Activated CD4-positive, alpha-beta T cell treated with anti-CD3 and anti-CD28 coated beads, Interleukin-10, Interleukin-2, amounts not matched to agents 100 ng/mL and 50 ng/mL, durations not matched to agents 16 hours and 8 hours (primary cell): ENCODE measurements around the gene PCARE.

Source experiments
- DNase-seq: peaks from one replicate; pipeline ENCODE4 v3.0.0-alpha.2; 2020

The PCARE gene

DNA sequence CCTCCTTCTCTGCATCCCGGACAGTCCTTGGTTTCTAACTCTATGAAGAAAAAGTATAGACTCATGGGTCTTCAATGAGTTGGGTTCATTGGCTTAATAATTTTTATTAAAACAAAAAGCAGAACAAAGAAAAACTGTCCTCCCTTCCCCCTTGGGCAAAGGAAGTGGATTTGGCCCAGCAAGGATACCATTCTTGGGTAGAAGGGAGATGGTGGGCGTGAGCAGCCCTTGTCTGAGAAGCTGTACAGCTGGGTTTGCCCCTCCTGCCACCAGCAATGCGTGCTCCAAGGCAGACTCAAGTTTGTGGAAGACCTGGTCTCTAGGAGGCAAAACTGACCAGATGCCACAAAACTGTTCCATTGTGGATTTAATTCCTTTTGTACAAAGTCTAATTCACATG, 12.7 kb downstream of the PCARE start:
- DNase-seq, result no peak

DNA sequence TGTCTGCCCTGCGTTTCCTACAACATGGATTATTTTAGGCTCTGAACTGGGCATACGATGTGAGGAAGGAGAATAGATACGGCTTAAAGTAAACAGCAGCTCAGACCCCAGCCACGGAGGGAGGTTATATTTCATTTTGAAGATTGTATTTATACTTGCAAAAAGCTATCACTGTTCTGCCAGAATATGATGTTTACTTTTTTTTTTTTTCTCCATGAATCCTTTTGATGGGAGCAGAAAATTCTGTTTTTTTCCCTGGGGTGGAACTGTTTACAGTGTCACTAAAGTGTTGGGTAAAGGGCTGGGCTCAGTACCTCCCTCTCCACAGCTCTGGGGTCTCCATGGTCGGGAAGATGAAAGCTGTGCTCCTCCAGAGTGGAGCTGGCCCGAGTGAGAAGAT, 13.1 kb downstream of the PCARE start:
- DNase-seq, result no peak

DNA sequence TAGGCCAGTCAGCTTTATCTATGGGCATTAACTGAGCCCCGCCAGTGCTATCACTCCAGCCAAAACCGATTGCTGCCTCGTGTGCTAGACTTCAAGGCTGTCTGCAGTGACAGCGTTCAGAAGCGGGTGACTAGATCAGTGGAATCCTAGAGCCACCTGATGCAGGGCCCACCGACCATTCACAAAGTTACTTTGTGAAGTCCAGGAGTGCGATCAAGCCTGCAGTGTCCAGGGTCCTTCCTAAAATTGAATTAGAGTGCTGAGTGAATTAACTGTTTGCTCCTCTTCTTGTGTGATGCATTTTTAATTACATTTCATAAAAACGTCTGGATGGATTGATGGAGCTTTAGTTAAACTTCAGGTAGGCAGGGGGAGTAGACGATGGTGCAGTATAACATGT, 13.9 kb downstream of the PCARE start:
- DNase-seq, result no peak

DNA sequence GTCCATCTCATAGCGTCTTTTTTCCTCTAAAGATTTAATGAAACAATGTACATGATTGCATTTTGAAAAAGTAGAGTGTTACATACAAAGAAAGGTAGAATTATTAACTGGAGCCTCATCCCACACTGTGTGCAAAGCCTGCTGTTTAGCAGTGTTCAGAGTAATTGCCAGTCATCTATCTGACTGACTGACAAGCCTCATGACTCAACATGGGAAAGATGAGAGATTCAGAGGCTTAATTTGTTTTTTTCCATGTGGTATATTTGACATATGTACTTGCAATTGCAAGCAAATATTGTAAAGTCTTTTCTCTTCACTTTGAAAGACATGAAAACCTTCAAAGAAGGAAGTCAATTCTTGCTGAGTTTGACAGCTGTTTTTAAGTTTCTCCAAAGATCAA, 14.7 kb downstream of the PCARE start:
- peak; percentile 33 for DNase-seq

DNA sequence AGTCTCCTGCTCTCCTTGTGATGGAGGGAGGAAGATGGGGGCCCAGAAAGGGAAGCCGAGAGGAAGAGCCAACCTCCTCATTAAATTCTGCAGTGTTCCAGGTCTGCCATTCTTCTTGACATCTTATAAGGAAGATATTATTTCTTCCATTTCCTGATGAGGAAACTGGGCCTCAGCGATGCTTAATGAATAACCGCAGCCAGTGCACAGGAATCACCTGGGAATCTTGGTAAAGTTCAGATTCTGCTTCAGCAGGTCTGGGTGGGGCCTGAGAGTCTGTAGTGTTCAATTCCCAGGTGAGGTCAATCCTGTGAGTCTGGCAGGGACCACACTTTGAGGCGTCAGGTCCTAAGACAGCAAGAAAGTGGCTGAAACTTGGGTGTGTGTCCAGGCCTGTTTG, 17.3 kb downstream of the PCARE start:
- DNase-seq, result no peak

DNA sequence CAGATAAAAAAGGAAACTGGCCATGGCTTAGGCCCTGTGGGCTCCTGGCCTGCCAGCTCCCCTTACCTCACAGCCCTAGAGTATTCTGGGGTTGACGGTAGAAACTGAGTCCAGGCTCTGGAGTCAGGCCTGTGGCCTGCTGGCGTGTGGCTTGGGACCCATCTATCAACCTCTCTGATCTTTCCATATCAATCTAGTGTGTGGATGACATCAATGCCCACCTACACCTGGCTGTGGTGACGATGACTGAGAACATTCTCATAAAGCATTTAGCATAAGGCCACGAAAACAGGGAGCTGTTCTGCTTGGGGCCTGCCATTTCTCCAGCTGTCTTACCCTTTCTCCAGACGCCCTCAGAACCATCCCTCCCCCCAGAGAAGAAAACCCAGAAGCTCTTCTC, 17.9 kb downstream of the PCARE start:
- no peak for DNase-seq

DNA sequence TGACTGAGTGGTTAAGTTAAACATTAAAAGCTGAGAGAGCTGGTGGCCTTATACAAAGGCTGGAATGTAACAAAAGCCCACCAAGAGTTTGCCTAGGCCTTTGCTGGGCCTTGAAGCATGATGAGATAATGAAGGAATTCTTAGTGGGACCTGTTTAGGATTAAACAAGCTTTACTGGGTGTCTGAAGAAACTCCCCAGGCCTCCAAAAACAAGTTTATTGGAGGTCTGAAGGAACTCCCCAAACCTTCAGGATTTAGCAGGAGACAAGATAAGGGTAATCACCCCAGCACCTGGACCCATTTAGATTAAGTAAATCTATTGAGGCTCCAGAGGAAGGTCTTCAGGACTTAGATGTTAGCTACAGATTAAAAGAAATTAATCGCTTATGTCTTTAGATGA, 18.7 kb downstream of the PCARE start:
- no peak for DNase-seq

DNA sequence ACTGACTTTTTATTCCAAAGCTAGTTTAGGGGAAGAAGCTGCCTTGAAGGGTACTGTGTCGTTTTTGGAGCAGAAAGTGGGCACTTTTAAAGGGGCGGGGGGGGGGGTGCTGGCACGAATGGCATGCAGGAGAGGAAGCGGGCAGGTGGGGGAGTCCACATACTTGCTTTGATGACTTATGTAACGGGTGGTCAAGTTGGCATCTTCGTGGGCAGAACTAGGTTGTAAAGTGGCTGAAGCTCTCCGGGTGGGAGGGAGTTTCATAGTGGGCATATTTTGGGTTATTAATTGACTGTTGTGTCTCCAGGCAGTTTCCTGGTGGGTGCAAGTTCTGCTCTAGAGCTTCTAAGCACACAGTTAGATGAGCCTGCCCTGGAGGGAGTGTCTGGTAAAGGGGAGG, 19.9 kb downstream of the PCARE start:
- no peak for DNase-seq

DNA sequence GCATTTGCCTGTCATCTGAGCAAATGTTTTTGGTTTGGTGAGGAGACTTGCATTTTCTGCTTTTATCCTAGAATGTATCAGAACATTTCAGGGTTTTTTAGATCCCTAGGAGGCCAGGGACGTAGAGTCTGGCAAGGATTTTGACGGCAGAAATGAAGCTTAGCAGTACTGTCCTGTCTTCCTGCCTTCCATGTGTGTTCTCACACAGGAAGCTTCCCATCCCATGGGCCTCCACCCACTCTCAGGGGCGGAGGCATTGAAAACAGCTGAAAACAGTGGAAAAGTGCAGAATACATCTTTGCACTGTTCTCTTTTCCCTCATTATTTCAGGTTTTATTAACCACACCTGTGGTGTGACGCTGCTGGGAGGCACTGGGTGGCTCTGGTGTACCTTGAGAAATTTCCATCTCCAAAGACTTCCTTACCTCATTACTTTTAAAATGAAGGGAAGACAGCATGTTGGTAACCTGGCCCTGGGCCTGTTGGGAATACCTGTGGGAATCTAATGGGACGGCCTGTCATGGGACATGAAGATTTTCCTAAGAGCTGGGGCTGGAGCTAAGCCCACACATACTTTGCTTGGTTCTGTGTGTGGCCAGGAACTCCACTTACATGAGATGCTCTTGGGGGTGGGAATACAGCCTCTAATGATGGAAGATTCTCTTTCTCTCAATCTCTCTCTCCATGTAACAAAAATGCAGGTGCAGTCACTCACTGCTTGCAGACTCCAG, 20.5 kb downstream of the PCARE start:
- no peak for DNase-seq

DNA sequence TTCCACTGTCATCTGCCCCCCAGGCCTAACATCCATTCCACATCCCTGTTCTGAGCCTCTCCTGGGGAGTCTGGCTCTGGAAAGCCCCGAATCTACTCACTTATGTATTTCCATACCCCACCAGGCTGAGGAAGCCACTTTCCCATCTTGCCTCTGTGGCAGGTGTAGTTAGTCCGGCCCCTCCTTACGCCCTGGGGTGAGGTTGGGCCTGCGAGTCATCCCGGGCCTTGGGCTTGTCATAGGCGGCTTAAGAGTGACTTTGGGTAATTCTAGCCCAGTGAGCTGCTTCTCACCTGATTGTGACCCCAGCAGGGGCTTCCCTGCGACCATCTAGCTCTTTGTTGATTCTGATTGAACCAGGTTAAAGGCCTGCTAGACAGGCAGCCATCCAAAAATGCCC, 21.1 kb downstream of the PCARE start:
- no peak for DNase-seq

DNA sequence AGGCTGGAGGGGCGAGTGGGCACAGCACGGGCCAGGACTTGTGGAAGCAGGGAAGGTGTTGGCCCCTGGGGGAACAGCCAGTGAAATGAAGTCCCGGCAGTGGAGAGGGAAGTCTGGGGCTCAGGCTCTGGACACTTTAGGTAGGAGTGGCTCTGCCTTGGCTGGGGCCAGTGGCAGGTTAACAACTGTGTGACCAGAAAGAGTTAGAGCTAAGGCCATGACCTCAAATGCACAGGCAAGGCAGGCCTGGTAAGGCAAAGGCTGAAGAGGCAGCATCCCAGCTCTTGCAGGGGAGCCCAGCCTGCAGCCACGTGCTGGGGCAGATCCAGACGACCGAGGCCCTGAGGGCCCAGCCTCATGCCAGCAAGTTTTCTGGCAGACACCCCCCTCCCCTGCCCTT, 21.5 kb downstream of the PCARE start:
- no peak for DNase-seq

DNA sequence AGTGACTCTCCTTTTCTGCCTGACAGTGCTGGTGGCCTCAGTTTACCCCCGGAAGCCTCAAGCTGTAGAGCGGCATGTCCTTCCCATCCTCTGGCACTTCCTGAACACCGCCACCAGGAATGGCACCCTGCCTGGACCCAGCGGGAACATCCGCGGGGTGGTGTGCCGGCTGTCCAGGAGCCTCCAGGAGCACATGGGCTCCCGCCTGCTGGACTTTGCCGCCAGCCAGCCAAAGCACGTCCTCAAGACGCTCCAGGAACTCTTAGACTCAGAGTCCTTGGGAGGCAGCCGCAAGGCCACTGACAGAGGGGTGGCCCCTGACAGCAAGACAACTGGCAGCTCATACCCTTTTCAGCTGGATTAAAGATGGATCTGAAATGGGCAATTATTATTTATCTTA, 22.6 kb downstream of the PCARE start:
- no peak for DNase-seq

DNA sequence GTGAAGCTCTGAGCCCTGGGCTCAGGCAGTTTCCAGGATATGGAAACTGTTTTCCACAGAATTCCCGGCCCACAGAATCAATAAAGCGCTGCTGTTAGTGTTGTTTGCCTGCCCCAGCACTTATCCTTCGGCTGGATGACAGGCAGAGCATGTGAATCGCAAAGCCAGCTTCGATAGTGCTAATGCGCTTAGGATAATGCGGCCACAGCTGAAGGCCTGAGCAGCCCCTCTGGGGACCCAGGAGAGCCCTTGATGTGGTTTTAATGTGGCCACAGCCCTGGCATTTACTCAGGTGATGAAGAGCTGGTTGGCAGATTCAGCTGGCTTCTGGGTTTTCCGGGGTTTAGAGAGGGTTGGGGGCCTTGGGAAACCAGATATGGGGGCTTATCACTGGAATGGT, 23.7 kb downstream of the PCARE start:
- no peak for DNase-seq

DNA sequence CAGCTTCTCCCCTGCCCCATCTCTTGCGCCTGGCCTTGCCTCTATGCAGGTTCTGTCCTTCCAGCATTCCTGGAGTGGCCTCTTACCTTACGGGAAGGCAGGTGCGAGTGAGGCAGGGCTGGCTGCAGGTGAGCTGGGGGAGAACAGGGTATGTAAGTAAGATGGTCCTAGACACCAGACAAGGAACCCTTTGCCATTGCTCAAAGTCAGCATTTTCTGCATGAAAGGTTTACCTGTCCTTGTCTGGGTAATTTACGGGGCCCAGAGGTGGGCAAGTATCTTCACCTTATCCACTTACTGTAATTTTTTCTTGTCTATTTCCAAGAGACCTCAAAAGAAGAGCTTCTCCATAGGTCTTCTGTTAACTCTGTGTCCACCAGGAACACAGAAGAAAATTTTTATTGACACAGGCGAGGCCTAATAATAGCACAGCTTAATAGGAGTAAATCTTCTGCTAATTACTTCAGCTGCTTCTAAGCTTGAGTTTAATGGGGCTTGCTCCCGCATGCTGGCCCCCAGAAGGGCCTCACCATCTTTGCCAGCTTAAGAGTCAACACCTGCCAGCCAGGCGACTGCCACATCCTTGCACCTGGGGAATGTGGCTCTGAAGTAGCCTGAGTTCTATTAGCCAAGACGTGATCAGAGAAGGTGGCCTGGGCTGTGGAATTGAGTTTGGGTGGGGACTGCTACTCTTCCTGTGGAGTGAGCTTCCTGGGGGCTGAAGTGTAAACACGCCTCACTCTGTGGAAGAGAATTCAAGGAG, 27.1 kb downstream of the PCARE start:
- DNase-seq, result no peak

DNA sequence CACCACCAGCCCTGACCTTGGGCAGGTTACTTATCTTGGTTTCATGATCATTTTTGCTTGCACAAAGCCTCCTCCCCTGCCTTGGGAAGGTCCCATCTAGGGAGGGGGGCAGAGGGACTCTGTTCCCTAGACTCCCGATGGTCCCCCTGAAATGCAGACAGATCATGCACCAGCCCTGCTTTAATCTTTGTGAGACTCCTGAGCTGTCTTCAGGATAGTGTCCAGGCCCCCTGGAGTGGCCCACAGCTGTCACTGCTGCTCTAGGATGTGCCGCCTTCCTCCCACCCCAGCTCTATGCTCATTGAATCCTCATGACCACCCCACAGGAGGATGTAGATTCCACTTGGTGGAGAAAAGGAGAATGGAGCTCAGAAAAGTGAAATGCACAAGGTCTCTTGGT, 28.0 kb downstream of the PCARE start:
- DNase-seq, result no peak

DNA sequence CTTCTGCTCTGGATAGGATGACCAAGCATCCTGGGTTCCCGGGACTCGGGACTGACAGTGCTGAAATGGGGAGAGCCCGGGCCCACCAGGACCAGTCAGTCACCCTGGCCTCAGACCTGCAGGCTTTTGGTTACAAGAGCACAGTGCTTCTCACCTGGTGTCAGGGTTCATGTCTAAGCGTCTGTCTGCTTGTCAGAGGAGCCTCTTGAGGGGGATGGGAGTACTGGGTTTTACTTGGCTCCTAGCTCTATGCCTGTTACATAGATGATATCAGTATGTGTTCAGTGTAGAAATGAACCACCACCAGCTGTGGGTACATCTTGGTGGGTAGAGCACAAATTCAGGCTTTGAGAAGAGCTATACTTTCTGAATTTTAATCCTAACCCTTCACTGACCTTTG, 29.9 kb downstream of the PCARE start:
- no peak for DNase-seq

DNA sequence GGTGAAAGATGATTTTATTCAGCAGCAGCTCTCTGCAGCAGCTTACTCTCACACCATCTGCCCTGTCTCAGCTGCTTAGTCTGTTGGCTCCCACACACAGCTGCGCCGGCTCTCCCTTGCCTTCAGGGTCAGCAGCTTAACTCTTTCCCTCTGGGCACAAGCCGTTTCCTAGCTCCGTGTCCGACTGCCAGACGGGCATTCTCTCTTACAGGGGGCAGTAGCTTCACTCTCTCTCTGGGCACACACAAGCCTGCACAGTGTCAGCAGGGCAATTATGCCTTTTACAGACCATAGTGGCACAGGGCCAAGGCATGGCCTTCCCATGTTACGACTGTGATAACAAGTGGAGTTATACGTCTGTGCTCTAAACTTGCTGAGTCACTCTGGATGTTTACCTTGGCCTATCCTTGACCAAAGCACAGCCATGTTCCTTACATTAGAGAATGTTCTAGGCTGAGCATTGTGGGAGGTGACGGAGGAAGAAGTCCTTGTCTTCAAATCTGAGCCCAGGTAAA, 31.7 kb downstream of the PCARE start:
- DNase-seq, result no peak

DNA sequence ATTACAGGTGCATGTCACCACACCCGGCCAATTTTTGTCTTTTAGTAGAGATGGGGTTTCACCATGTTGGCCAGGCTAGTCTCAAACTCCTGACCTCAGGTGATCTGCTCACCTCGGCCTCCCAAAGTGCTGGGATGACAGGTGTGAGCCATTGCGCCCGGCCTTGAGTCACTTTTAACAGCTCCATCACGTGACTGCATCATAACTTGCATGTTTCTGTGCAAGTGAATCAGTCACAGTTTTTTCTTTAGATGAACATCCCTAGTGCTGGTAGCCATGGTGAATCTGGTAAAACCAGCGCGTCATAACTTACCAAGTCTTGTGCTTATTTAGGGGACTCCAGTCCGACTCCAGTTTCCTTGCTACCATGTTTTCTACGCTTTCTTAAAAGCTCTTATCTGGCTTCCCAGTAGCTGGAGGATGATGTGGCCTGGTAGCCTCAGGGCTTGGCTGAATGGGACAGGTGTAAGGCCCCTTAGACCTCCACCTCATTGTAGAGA, 33.1 kb downstream of the PCARE start:
- DNase-seq, result no peak

DNA sequence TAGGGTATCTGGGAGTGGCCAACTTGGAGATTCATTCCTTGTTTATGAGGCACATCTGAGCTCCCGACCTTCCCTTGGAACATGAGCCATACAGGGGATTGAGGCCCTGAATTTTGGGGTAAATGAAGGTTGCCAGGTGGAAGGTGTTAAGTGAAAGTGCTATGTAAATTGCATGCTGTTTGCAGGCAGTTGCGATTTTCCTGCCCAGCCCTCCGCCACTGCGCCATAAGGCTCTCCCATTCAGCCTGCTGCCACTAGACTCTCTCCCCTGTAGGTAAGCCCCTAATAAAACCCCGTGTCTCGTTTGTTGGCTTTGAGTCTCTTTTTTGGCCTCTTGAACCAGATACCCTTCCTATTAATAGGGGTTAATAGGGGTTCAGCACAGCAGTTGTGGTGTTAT, 33.8 kb downstream of the PCARE start:
- DNase-seq, result no peak

DNA sequence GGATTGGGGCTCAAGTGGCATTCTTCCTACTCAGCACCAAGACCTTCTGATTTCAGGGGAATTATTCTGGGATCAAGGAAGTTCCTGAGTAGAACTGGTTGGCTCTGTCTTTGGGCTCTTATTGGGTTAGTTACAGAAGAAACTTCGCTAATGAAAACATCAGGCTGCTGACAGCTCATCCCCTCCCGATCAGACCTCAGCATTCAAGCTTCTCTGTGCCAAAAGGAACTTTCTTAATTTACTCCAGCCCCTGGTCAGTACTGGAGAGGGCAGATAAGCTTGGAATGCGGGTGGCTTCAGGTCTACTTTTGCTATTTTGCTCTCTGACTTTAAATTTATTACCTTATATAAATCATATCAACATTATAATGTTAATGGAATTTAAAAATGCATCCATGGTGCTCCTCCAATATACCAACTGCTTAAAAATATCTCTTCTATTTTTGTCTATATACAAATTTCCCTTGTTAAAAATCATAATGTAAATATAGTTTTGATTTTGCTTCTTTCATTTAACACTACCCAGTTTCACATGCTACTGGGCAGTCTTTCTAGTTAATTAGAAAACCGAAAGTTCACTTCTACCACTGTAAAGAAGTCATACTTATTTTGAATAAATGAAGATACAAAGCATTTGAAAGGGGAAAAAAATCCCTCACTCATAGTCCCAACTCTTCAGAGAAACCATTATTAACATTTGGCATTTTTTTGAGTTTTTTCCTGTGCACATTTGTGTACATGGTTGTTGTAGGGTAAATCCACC, 34.4 kb downstream of the PCARE start:
- DNase-seq, result no peak

DNA sequence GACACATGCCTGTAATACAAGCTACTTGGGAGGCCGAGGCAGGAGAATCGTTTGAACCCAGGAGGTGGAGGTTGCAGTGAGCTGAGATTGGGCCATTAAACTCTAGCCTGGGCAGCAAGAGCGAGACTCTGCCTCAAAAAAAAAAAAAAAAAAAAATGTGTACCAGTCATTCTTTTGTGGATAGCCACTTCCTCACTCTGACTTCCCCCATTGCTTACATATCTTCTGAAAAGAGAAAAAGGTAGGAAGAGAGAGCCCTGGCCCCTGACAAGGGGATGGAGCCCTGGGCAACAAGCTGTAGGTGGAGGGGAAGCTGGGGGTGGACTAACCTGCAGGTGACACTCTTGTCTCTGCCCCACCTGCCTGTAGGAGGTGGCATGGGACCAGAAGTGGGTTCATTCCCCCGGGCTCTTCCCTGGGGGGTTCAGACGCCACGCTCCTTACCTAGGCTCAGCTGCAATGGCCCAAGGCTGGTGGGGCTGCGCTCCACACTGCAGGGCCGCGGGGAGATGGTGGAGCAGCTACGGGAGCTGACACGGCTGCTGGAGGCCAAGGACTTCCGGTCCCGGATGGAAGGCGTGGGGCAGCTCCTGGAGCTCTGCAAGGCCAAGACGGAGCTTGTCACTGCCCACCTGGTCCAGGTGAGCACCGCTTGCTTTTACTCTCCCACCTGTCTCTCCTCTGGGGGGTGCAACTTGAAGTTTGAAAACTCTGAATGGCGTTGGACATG, 39.1 kb downstream of the PCARE start:
- no peak for DNase-seq

DNA sequence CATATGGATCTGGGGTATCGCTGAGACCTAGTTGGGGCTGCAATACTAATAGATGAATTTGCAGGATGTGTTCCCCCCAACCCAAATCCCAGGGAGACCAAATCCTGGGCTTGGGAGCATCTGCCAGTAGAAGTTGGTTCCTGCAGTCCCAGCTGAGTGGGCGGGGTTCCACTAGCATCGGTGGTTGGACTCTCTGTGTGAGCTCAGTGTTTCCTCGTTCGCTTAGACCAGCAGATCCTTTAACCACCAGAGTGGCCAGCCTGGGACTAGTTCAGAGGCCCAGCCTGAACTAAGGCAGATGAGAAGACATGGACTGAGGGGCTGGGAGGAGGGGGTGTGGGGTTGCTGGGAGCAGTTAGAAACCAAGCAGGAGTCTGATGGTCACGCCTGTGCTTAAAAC, 40.7 kb downstream of the PCARE start:
- no peak for DNase-seq

DNA sequence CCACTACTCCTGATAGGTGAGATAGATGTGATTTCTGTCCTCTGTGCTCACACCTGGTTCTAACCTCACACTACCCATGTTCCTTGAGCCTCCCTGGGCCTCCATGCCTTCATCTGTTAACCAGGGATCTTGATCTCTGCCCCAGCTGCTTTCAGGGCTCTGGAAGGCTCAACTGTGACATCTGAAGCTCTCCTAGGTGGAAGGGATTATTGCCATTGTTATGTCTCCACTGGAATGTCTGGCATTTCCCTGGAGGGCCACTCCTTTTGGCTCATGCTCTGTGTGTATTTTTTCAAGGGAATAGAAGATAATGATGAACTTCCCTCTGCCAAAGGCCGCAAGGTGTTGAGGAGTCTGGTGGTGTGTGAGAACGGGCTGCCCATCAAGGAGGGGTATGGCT, 41.2 kb downstream of the PCARE start:
- DNase-seq, result no peak
